Bronchial epithelial cell (primary cell): Measurements from ENCODE around the gene CACNA1C. TPM values are rescaled to one million over a fixed set of nuclear protein-coding genes. Genes with fewer than 3 reads are reported as not detected.

Experiments used
- DNase-seq: peaks from one replicate; pipeline ENCODE4 v3.0.0-alpha.2; 2010; ENCODE audit warnings: low read depth
- FAIRE-seq: peaks from 2 replicates; lab custom pipeline; 2011; peaks lifted over from hg19 to GRCh38; lab: Jason Lieb, UNC
- H3K27me3 ChIP-seq: 2 replicates; pipeline ENCODE4 v1.5.1; 2011; ENCODE audit warnings: low read length; ENCODE audit not compliant: control insufficient read depth, insufficient read depth
- H3K36me3 ChIP-seq: 2 replicates; pipeline ENCODE4 v1.5.1; 2011; ENCODE audit warnings: low read length; ENCODE audit not compliant: control insufficient read depth, insufficient read depth
- H3K4me3 ChIP-seq: 2 replicates; pipeline ENCODE4 v1.5.1; 2011; ENCODE audit warnings: mild to moderate bottlenecking, low read depth, low read length, control low read depth
- total RNA-seq: library from RNA; depleted of rRNA; stranded (reverse); fragments of >200 nt; gene quantifications from 2 replicates; pipeline ENCODE4 v1.2.1, GENCODE V29; 2014
- TF ChIP-seq, protein P1 (sequence below): IDR thresholded peaks from 2 replicates; pipeline ENCODE4 v1.5.1; 2011; ENCODE audit warnings: mild to moderate bottlenecking, moderate library complexity, low read length, control low read depth, inconsistent platforms; ENCODE audit not compliant: insufficient read depth, severe bottlenecking

The CACNA1C gene
- total RNA-seq, 1 donor from 2014 or later: not detected

GRCh38 chr12:2145433-2145998, 92.7 kb downstream of the CACNA1C start:
- TF ChIP-seq, protein P1, sequence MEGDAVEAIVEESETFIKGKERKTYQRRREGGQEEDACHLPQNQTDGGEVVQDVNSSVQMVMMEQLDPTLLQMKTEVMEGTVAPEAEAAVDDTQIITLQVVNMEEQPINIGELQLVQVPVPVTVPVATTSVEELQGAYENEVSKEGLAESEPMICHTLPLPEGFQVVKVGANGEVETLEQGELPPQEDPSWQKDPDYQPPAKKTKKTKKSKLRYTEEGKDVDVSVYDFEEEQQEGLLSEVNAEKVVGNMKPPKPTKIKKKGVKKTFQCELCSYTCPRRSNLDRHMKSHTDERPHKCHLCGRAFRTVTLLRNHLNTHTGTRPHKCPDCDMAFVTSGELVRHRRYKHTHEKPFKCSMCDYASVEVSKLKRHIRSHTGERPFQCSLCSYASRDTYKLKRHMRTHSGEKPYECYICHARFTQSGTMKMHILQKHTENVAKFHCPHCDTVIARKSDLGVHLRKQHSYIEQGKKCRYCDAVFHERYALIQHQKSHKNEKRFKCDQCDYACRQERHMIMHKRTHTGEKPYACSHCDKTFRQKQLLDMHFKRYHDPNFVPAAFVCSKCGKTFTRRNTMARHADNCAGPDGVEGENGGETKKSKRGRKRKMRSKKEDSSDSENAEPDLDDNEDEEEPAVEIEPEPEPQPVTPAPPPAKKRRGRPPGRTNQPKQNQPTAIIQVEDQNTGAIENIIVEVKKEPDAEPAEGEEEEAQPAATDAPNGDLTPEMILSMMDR: no peak
- Histone ChIP-seq H3K36me3 (no peaks in the 10 kb centered on the region), H3K4me3 (no peak overlapping the region), H3K27me3 (no peaks in the 10 kb centered on the region)
- no peak for DNase-seq
- FAIRE-seq: no peak

DNA sequence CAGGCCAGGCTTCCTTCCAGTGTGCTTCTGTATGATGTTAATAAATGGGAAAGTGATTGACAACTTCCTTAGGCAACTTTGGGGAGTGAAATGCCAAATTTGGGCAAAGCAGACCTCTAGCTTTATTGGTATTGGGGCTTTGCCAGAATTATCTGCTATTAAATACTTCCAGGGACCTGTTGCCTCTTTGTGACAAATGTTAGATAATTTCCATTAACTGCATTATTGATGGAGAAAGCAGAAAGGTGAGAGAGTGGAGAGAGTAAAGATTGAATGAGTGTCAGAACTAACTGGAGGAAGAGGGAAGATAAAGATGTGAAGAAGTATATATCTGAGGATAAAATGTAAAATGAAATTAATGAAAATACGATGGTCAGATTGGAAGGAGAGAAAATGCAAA, 94.5 kb downstream of the CACNA1C start:
- TF ChIP-seq, protein P1: no peak
- Histone ChIP-seq H3K36me3 (no peaks in the 10 kb centered on the region), H3K27me3 (no peaks in the 10 kb centered on the region), H3K4me3 (no peak overlapping the region)
- DNase-seq (no peak), FAIRE-seq (no peak)

- DNase-seq (no peak), FAIRE-seq (no peak)
- no peak overlapping the region for H3K4me3 ChIP-seq
- no peaks in the 10 kb centered on the region for H3K36me3 ChIP-seq
- TF ChIP-seq, protein P1: no peak
- no peaks in the 10 kb centered on the region for H3K27me3 ChIP-seq
These were observed 96.3 kb downstream of the CACNA1C start for GRCh38 chr12:2149091-2149490.

GRCh38 chr12:2150833-2151232, 98.0 kb downstream of the CACNA1C start:
- no peak for DNase-seq
- no peak for FAIRE-seq
- no peaks in the 10 kb centered on the region for H3K27me3 ChIP-seq

DNA sequence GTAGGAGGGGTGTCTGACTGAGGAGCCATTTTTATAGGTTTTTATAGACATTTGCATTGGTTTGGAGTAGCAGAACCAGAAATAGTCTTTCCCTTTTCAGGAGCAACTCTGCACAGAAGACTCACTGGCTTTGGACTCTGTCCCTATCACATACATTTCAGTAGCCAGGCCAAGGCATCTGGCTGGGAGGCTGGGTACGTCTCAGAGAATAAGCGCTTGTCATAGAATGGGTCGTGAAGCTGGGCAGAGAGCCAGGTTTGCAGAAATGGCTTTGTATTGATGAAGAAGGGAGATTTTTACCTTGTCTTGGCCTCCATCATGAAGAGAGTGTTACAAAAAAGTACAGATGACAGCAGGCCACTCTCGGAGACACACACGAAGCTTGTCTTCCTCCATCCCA, 98.6 kb downstream of the CACNA1C start:
- TF ChIP-seq, protein P1: no peak
- no peak for DNase-seq
- H3K36me3 ChIP-seq: no peaks in the 10 kb centered on the region
- FAIRE-seq: no peak
- no peaks in the 10 kb centered on the region for H3K27me3 ChIP-seq
- H3K4me3 ChIP-seq: no peak overlapping the region

More at GRCh38 chr12:2150833-2151232, 98.0 kb downstream of the CACNA1C start:
- Histone ChIP-seq H3K36me3 (no peaks in the 10 kb centered on the region), H3K4me3 (no peak overlapping the region)
- TF ChIP-seq, protein P1: no peak

DNA sequence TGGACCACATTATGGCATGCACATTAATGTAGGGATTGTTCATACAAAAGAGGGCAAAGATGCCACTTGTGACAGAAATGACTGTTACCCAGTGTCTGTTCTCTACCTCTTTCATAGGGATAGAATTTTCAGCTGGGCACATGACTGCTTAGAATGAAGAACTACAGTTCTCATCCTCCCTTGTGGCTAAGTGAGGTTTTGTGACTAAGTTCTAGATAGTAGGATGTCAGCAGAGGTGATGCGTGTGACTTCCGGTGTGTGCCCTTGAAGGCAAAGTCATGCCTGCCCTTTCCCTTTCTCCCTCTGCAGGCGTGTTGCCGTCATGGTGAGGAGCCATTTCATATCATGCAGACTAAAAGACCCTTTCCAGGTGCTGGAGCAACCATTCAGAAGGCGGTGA, 99.3 kb downstream of the CACNA1C start:
- no peaks in the 10 kb centered on the region for H3K36me3 ChIP-seq
- no peak for DNase-seq
- H3K27me3 ChIP-seq: no peaks in the 10 kb centered on the region
- H3K4me3 ChIP-seq: no peak overlapping the region
- no peak for FAIRE-seq
- TF ChIP-seq, protein P1: no peak
